Measurements from ENCODE around the gene MAN1B1. TPM values are rescaled to one million over a fixed set of nuclear protein-coding genes. Genes with fewer than 3 reads are reported as not detected.
A peak's percentile ranks its signal among the peaks of the same experiment; 100 is the strongest.

The MAN1B1 gene
- total RNA-seq, 4 donors from 2014 or later = 57.7 to 81.0 (median 61.8) TPM

GRCh38 chr9:137063311-137064026 lies 23.3 kb upstream of the MAN1B1 start:
- DNase-seq (ENCODE audit: low spot score in 2 of 2) = no peak
- 67 to 74% methylated on average over 9 to 13 of the region's 26 CpGs for WGBS, 2 donors
- no peak overlapping the region for H3K4me3 ChIP-seq (ENCODE audit: low read depth, poor library complexity, severe bottlenecking)
- intact Hi-C loops (cut with DNase I; ENCODE audit: low total_unique reads) = no loop called here
- TF ChIP-seq POLR2A (IDR thresholded peaks at IDR 0.05) (no peak), CTCF (IDR thresholded peaks at IDR 0.05) (no peak)

- WGBS, 2 donors = 46 to 72% methylated on average over 16 to 45 of the region's 55 CpGs
- DNase-seq (ENCODE audit: low spot score in 2 of 2) = peak in 1 of 2 donors; percentile 94
- H3K4me3 ChIP-seq (ENCODE audit: low read depth, poor library complexity, severe bottlenecking) = no peak overlapping the region
- TF ChIP-seq POLR2A (IDR thresholded peaks at IDR 0.05) (no peak), CTCF (IDR thresholded peaks at IDR 0.05) (peak in 1 of 3 donors; percentile 91)
- intact Hi-C loops (cut with DNase I; ENCODE audit: low total_unique reads) = no loop called here
Observed at GRCh38 chr9:137064027-137064879, 22.5 kb upstream of the MAN1B1 start.

- intact Hi-C loops (cut with DNase I; ENCODE audit: low total_unique reads) = no loop called here
- no peak for TF ChIP-seq POLR2A (IDR thresholded peaks at IDR 0.05)
- no peak for TF ChIP-seq CTCF (IDR thresholded peaks at IDR 0.05)
Observed at GRCh38 chr9:137064880-137065164, 22.0 kb upstream of the MAN1B1 start.

GRCh38 chr9:137065336-137065967 lies 21.3 kb upstream of the MAN1B1 start:
- no peak for TF ChIP-seq CTCF (IDR thresholded peaks at IDR 0.05)
- TF ChIP-seq POLR2A (IDR thresholded peaks at IDR 0.05) = no peak
- no peak overlapping the region for H3K4me3 ChIP-seq (ENCODE audit: low read depth, poor library complexity, severe bottlenecking)
- WGBS, 2 donors = 80 to 86% methylated on average over 21 to 23 of the region's 23 CpGs
- DNase-seq (ENCODE audit: low spot score in 2 of 2) = no peak
- intact Hi-C loops (cut with DNase I; ENCODE audit: low total_unique reads) = no loop called here

More at GRCh38 chr9:137064880-137065164, 22.0 kb upstream of the MAN1B1 start:
- 43 to 73% methylated on average over 9 to 11 of the region's 12 CpGs for WGBS, 2 donors
- no peak overlapping the region for H3K4me3 ChIP-seq (ENCODE audit: low read depth, poor library complexity, severe bottlenecking)
- DNase-seq (ENCODE audit: low spot score in 2 of 2) = no peak

- 89 to 91% methylated on average over 21 to 26 of the region's 26 CpGs for WGBS, 2 donors
- H3K4me3 ChIP-seq (ENCODE audit: low read depth, poor library complexity, severe bottlenecking) = no peak overlapping the region
- no peak for DNase-seq (ENCODE audit: low spot score in 2 of 2)
- no peak for TF ChIP-seq POLR2A (IDR thresholded peaks at IDR 0.05)
- no peak for TF ChIP-seq CTCF (IDR thresholded peaks at IDR 0.05)
- intact Hi-C loops (cut with DNase I; ENCODE audit: low total_unique reads) = no loop called here
Observed at GRCh38 chr9:137066096-137066861, 20.5 kb upstream of the MAN1B1 start.

Measured in lower leg skin (tissue), 4 donors.